ENCODE data around the gene HBA2.
"Not testable (repeated sequence)": the region's sequence is repeated elsewhere in the genome, so short reads cannot be mapped to it uniquely, and the experiment has no call there.

Gene HBA2

DNA sequence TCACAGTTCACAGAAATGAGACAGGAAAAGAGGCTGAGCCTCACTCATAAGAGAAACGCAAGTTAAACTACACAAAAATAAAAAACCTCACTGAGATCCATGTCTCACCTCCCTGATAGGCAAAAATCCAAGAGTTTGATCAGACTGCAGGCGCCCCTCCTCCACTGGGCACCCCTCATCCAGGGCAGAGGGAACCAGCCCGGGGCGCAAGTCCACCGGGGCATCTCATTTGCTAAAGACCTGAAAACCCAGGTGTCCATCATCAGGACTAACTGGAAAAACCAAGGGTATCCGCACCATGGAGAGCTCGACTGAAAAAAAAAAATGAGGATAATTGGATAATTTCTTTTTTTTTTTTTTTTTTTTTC is 17.7 kb upstream of the HBA2 start:
- DNase-seq (ENCODE audit: low spot score) = no peak

DNA sequence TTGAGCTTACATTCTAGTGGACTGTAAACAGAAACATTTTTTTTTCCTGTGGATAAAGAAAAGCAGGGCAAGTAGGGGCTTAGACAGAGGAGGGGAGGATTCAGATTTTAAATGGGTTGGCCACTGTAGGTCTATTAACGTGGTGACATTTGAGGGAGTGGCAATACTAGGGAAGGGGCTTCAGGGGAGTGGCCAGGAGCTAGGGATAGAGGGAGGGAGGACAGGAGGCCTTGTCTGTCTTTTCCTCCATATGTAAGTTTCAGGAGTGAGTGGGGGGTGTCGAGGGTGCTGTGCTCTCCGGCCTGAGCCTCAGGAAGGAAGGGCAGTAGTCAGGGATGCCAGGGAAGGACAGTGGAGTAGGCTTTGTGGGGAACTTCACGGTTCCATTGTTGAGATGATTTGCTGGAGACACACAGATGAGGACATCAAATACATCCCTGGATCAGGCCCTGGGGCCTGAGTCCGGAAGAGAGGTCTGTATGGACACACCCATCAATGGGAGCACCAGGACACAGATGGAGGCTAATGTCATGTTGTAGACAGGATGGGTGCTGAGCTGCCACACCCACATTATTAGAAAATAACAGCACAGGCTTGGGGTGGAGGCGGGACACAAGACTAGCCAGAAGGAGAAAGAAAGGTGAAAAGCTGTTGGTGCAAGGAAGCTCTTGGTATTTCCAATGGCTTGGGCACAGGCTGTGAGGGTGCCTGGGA is 13.4 kb upstream of the HBA2 start:
- DNase-seq (ENCODE audit: low spot score) = no peak

DNA sequence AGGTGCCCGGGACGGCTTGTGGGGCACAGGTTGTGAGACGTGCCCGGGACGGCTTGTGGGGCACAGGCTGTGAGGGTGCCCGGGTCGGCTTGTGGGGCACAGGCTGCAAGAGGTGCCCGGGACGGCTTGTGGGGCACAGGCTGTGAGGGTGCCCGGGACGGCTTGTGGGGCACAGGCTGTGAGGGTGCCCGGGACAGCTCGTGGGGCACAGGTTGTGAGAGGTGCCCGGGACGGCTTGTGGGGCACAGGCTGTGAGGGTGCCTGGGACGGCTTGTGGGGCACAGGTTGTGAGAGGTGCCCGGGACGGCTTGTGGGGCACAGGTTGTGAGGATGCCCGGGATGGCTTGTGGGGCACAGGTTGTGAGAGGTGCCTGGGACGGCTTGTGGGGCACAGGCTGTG is 12.4 kb upstream of the HBA2 start:
- DNase-seq (ENCODE audit: low spot score) = not testable (repeated sequence)

DNA sequence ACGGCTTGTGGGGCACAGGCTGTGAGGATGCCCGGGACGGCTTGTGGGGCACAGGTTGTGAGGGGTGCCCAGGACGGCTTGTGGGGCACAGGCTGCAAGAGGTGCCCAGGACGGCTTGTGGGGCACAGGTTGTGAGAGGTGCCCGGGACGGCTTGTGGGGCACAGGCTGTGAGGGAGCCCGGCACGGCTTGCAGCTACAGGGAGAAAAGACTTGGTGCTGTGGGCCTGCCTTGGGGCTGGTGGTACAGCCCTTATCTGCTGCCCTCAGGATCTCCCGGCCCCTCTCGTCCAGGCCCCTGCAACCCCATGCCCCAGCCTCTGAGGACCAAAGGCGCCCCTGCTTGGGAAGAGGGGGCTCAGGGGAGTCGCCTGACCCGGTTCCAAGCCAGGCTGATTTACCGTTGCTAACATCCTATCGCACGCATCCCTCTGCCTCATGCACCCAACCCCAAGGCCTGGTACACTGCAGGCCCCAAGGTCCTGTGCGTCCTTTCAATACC is 11.9 kb upstream of the HBA2 start:
- no peak for DNase-seq (ENCODE audit: low spot score)

DNA sequence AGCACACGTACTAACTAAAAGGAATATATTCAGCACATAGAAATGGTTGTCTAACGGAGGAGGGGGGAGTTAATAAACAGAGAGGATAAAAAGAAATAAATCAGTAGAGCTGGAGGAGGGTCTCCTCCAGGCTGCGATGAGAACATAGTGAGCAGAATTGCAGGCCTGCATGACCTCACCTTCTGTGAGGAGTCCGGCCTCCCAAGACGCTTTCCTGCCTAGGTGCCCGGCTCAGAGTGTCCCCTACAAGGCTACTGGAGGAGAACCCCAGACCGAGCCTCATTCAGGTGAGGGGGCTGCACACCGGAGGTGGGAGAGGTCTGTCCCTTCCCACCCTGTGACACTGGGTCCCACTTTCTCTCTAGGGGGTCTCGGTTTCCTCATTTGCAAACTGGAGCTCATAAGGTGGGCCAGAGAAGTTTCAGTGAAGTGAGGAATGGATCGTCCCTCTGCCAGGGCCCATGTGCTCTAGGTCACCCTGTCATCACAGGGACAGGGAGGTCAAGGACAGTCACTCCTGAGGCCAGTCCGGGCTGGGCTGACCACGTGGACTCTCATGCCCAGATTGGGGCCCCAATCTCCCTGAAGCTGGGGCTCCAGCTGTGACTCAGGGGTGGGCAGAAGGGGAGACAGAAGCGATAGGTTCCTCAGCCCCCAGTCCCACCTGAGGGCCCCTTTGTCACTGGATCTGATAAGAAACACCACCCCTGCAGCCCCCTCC is 10.2 kb upstream of the HBA2 start:
- DNase-seq (ENCODE audit: low spot score) = no peak

DNA sequence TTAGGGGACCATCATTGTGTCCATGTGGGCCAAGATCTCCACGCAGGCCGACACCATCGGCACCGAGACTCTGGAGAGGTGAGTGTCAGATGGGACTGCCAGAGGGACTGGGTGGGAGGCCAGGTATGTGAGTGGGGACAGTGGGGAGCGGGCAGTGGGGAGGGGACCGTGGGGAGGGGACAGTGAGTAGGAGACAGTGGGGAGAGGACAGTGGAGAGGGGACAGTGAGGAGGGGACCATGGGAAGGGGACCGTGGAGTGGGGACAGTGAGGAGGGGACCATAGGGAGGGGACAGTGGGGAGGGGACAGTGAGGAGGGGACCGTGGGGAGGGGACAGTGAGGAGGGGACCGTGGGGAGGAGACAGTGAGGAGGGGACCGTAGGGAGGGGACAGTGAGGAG is 9.5 kb upstream of the HBA2 start:
- not testable (repeated sequence) for DNase-seq (ENCODE audit: low spot score)

DNA sequence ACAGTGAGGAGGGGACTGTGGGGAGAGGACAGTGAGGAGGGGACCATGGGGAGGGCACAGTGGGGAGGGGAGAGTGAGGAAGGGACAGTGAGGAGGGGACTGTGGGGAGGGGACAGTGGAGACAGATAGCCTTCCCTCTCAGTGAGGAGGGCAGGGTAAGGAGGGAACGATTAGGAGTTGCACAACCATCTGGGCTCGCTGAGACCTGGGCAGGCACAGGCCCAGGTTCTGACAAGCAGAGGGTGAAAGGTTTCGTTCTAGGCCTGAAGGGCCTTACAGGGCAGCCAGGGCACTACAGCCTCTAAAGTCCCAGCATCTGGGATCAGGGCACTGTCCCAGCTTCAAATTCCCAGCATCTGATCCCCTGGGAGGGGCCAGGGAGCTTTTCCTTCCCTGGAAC is 9.0 kb upstream of the HBA2 start:
- not testable (repeated sequence) for DNase-seq (ENCODE audit: low spot score)

DNA sequence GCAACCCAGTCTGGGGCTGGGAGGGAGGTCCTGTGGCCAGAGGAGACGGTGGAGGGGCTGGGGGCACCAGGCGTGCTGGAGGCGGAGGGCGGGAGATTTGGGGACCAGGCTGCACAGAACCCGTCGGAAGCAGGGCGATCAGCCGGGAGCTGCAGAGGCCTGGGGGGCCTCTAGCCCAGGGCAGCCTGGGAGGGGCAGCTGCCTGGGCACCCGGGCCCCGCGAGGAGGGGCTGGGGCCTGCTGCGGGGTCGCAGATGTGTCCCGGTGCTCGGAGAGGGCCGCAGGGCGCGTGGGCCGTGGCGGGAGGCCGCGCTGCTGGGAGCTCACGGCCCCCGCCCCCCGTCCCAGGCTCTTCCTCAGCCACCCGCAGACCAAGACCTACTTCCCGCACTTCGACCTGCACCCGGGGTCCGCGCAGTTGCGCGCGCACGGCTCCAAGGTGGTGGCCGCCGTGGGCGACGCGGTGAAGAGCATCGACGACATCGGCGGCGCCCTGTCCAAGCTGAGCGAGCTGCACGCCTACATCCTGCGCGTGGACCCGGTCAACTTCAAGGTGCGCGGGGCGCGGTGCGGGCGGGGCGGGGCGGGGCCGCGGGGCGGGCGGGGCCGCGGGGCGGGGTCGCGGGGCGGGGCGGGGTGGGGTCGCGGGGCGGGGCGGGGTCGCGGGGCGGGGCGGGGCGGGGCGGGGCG is 8.4 kb upstream of the HBA2 start:
- DNase-seq (ENCODE audit: low spot score) = not testable (repeated sequence)

DNA sequence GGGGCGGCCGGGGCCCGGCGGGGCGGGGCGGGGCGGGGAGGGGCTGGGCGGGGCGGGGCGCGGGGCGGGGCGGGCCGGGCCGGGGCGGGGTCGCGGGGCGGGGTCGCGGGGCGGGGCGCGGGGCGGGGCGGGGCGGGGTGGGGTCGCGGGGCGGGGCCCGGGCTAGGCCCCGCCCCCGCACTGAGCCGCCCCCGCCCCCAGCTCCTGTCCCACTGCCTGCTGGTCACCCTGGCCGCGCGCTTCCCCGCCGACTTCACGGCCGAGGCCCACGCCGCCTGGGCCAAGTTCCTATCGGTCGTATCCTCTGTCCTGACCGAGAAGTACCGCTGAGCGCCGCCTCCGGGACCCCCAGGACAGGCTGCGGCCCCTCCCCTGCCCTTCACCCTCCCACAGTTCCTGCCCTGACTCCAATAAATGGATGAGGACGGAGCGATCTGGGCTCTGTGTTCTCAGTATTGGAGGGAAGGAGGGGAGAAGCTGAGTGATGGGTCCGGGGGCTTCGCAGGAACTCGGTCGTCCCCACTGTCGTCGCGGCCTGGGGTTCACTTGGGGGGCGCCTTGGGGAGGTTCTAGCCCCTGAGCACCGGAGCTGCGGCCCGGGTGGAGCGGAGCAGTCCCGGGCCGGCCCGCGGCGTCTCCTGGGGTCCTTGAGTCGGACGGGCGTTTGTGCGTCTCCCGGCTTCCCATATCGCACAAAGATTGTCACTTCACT is 7.7 kb upstream of the HBA2 start:
- DNase-seq (ENCODE audit: low spot score) = peak; percentile 28

DNA sequence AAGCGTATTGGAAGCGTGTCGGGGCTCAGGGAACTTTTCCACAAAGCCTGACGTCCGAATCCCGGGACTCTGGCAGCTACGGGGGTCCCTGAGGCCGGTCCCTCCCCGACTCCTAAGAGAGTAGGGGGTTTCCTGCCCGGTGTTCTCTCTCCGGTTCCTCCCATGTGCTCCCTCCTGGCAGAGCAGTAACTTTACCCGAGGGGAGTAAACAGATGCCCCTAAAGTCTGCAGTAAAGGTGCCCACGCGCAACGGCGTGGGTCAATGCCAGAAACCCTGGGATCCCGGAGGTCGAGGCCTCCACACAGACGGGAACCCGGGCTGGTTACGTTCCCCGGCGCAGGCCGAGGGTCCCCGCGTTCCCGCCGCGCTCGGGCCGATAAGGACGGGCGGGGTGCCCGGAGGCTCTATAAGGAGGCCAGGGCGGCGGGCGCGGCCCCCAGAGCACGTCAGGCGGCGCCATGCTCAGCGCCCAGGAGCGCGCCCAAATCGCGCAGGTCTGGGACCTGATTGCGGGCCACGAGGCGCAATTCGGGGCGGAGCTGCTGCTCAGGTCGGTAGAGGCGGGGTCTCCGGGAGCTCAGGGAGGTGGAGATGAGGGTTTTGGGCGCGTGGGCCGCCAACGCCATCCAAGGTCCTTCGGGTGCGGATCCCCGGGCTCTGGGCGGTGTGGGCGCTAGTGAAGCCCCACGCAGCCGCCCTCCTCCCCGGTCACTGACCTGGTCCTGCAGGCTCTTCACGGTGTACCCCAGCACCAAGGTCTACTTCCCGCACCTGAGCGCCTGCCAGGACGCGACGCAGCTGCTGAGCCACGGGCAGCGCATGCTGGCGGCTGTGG is 6.9 kb upstream of the HBA2 start, which contains the start of gene HBM:
Gene HBM (plus strand): TSS at position 440 of the 836 bp plus-strand sequence. CDS start 20 bp downstream, at position 460.
- DNase-seq (ENCODE audit: low spot score) = peak; percentile 15

DNA sequence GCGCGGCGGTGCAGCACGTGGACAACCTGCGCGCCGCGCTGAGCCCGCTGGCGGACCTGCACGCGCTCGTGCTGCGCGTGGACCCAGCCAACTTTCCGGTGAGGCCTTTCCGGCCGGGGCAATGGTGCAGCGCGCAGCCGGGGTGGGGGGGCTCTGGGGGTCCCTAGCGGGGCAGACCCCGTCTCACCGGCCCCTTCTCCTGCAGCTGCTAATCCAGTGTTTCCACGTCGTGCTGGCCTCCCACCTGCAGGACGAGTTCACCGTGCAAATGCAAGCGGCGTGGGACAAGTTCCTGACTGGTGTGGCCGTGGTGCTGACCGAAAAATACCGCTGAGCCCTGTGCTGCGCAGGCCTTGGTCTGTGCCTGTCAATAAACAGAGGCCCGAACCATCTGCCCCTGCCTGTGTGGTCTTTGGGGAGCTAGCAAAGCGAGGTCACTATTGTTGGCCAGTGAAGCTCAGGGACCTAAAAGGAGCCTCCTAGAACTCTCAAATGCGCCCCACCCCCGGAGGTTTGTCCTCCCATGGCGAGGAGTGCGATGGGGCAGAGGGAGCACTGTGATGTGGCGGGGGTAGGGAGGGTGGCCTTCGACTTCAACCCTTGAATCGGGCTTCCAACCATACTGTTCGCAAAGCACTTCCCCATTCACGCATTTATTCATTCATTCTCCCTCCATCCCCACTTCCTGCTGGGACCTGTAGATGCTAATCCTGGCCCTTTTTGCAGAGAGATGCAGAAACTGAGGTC is 6.1 kb upstream of the HBA2 start:
- peak; percentile 9 for DNase-seq (ENCODE audit: low spot score)

DNA sequence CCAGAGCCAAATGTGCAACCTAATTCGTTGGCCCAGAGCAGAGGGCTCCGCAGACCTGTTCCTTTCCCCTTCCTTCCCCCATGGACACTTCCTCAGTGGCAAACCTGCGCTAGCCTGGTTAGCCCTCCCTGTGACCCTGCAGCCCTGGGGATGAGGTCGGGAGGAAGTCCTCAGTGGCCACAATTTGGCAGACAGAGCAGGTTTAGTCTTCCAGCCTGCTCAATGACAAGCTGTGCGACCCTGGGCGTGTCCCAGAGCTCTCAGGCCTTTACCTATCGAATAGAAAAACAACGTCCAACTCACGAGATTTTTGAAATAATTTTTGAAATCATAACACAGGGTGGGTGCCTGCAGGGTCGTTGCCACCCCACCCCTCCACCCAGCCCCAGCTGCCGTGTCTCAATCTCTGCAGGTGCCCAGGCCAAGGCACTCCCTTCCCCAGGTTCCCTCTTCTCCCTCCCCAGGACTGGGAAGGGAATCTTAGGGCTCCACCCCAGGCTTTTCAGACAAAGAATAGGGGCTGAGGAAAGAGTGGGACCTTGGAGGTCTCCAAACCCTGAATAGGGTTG is 5.5 kb upstream of the HBA2 start:
- no peak for DNase-seq (ENCODE audit: low spot score)

DNA sequence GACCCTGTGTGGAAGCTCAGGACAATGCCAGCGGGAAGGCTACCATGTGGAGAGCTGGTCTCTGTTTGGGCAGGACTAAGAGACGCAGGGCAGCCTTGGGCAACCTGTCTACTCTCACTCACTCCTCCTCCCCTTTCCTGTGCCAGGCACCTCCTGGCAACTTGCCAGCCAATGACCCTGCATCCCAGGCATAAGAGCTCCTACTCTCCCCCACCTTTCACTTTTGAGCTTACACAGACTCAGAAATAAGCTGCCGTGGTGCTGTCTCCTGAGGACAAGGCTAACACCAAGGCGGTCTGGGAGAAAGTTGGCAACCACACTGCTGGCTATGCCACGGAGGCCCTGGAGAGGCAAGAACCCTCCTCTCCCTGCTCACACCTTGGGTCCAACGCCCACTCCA is 4.3 kb upstream of the HBA2 start:
- peak; percentile 10 for DNase-seq (ENCODE audit: low spot score)

DNA sequence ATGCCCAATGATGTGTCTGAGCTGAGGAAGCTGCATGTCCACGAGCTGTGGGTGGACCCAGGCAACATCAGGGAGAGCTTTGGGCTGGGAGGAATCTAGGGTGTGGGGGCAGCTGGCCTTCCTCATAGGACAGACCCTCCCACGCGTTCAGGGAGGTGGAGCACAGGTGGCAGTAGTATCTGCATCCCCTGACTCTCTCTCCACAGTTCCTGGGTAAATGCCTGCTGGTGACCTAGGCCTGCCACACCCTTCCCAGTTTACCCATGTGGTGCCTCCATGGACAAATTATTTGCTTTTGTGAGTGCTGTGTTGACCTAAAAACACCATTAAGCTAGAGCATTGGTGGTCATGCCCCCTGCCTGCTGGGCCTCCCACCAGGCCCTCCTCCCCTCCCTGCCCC is 3.7 kb upstream of the HBA2 start:
- DNase-seq (ENCODE audit: low spot score) = no peak

DNA sequence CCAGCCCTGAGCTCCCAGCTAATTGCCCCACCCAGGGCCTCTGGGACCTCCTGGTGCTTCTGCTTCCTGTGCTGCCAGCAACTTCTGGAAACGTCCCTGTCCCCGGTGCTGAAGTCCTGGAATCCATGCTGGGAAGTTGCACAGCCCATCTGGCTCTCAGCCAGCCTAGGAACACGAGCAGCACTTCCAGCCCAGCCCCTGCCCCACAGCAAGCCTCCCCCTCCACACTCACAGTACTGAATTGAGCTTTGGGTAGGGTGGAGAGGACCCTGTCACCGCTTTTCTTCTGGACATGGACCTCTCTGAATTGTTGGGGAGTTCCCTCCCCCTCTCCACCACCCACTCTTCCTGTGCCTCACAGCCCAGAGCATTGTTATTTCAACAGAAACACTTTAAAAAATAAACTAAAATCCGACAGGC is 2.6 kb upstream of the HBA2 start:
- DNase-seq (ENCODE audit: low spot score) = not testable (repeated sequence)

DNA sequence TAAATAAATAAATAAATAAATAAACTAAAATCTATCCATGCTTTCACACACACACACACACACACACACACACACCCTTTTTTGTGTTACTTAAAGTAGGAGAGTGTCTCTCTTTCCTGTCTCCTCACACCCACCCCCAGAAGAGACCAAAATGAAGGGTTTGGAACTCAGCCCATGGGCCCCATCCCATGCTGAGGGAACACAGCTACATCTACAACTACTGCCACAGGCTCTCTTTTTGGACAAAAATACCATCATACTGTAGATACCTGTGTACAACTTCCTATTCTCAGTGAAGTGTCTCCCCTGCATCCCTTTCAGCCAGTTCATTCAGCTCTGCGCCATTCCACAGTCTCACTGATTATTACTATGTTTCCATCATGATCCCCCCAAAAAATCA is 1.9 kb upstream of the HBA2 start:
- no peak for DNase-seq (ENCODE audit: low spot score)

DNA sequence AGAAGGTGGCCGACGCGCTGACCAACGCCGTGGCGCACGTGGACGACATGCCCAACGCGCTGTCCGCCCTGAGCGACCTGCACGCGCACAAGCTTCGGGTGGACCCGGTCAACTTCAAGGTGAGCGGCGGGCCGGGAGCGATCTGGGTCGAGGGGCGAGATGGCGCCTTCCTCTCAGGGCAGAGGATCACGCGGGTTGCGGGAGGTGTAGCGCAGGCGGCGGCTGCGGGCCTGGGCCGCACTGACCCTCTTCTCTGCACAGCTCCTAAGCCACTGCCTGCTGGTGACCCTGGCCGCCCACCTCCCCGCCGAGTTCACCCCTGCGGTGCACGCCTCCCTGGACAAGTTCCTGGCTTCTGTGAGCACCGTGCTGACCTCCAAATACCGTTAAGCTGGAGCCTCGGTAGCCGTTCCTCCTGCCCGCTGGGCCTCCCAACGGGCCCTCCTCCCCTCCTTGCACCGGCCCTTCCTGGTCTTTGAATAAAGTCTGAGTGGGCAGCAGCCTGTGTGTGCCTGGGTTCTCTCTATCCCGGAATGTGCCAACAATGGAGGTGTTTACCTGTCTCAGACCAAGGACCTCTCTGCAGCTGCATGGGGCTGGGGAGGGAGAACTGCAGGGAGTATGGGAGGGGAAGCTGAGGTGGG is 657 bp downstream of the HBA2 start:
- not testable (repeated sequence) for DNase-seq (ENCODE audit: low spot score)

DNA sequence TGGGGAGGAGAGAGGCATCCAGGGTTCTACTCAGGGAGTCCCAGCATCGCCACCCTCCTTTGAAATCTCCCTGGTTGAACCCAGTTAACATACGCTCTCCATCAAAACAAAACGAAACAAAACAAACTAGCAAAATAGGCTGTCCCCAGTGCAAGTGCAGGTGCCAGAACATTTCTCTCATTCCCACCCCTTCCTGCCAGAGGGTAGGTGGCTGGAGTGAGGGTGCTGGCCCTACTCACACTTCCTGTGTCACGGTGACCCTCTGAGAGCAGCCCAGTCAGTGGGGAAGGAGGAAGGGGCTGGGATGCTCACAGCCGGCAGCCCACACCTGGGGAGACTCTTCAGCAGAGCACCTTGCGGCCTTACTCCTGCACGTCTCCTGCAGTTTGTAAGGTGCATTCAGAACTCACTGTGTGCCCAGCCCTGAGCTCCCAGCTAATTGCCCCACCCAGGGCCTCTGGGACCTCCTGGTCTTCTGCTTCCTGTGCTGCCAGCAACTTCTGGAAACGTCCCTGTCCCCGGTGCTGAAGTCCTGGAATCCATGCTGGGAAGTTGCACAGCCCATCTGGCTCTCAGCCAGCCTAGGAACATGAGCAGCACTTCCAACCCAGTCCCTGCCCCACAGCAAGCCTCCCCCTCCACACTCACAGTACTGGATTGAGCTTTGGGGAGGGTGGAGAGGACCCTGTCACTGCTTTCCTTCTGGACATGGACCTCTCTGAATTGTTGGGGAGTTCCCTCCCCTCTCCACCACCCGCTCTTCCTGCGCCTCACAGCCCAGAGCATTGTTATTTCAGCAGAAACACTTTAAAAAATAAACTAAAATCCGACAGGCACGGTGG is 1.5 kb downstream of the HBA2 start:
- DNase-seq (ENCODE audit: low spot score) = peak; percentile 13

All from AG20443 (cell line).